Sciatic nerve (tissue), 2 donors: ENCODE results near the gene LMLN. TPM values are rescaled to one million over a fixed set of nuclear protein-coding genes. Genes with fewer than 3 reads are reported as not detected.
"Not testable (repeated sequence)": the region's sequence is repeated elsewhere in the genome, so short reads cannot be mapped to it uniquely, and the experiment has no call there.

Experiments used
- ATAC-seq: fragments of 200-7000 bp; cut with Tn5 transposase; one replicate; pipeline ENCODE4 v1.9.1; 2020; ENCODE audit warnings: mild to moderate bottlenecking, moderate library complexity
- DNase-seq: peaks from one replicate; pipeline ENCODE4 v3.0.0-alpha.2; 2020; ENCODE audit warnings: low spot score
- intact Hi-C: fragments of 100-400 bp; cut with DNase I; formaldehyde crosslinking; loops from one replicate; pipeline ENCODE4 v1.14.2; 2022
- total RNA-seq: library from RNA; stranded (reverse); fragmentation: NEBNext Ultra II Directional; extraction: Animal tissue kit (Norgen Biotek cat#: 25700); gene quantifications from one replicate; pipeline ENCODE4 v1.2.1, GENCODE V29; 2021
- donor health status: DM: no; HTN: no; CAD: no.
- donor health status: DM: no; HTN: no; CAD: no.

The LMLN gene
- total RNA-seq, 1 donor from 2014 or later: 12.2 TPM

DNA sequence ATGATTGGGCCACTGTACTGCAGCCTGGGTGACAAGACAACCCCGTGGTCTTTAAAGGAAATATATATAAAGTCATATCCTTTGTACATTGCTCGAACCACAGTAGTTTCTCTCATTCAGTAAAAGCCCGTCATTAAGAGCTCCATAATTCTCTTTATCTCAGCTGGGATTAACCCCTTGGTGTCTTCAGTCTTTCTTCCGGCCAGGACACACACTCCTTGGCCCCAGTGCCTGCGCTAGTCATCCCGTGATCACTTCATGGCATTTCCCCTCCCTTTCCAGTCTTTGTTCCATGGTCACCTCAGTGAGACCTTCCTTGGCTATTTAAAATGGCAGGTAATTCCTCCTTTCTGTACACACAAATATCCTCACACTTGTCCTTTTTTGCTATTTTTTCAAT is 6.7 kb upstream of the LMLN start:
- DNase-seq (no peak), ATAC-seq (no peak)
- intact Hi-C loops: loop anchor here (5.0 kb wide), 2 partner anchors 206 to 1436 kb away; partner anchors contain the start of genes FYTTD1 and SMCO1

DNA sequence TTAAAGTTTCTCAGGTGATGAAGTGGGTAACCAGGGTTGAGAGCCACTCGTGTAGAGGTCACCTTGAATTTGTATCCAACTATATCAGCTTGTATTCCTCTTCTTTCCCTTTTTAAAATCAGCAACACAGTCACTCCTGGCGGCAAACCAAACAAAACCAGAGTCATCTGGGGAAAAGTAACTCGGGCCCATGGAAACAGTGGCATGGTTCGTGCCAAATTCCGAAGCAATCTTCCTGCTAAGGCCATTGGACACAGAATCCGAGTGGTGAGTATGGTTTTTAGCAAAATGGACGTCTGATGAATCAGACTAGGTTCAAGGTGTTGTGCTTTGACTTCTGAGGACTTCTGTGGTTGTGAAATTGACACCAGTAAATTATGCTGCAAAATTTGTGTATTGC is 6.1 kb upstream of the LMLN start:
- DNase-seq: no peak
- ATAC-seq: no peak
- intact Hi-C loops: loop anchor here (5.0 kb wide), 2 partner anchors 207 to 1437 kb away; partner anchors contain the start of genes FYTTD1 and SMCO1

DNA sequence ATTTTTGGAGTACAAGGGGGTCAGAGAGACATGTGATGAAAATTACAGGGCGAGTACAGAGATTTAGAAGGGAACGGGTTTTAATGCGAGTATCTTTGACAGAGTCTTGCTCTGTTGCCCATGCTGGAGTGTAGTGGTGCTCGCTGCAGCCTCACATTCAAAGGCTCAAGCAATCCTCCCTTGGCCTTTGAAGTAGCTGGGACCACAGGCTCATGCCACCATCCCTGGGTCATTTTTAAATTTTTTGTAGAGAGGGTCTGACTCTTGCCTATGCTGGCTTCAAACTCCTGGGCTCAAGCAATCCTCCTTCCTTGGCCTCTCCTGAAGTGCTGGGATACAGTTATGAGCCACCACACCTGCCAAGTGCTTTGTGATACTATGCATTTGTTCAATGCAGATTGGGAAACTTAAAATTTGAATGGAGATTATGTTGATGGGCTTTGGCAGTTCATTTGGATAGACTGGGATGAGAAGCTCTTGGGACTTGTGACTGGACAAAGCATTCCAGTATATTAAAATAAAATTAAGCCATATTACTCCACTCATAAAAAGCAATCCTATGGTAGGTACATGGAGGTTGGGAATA is 4.0 kb upstream of the LMLN start:
- no peak for ATAC-seq
- no peak for DNase-seq
- intact Hi-C loops: no loop called here

GRCh38 chr3:197956626-197956988 is 3.4 kb upstream of the LMLN start:
- DNase-seq (no peak), ATAC-seq (no peak)
- intact Hi-C loops: no loop called here

- intact Hi-C loops: no loop called here
- DNase-seq: no peak
- no peak for ATAC-seq
These were observed 2.3 kb upstream of the LMLN start for GRCh38 chr3:197957790-197958133.

DNA sequence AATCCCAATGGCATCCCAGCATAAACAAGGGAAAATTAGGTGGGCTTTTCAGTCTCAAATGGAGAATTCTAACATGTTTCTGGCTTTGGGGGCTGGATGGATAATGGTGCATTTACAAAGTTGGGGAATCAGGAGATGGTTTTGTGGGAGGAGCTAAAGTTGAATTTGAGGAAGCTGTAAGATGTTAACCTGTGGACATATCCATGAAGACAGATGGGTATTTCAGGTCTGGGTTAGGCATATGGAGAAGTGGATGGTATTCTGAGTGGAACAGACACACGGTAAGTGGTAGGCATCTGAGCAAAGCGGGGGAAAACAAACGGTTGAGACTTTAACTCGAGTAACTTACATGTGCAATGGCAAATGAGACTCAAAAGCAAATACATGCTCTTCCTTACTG is 1.7 kb upstream of the LMLN start:
- intact Hi-C loops: no loop called here
- DNase-seq: no peak
- no peak for ATAC-seq

GRCh38 chr3:197958848-197959247 is 1.2 kb upstream of the LMLN start:
- intact Hi-C loops, ATAC-seq, DNase-seq: not testable (repeated sequence)

DNA sequence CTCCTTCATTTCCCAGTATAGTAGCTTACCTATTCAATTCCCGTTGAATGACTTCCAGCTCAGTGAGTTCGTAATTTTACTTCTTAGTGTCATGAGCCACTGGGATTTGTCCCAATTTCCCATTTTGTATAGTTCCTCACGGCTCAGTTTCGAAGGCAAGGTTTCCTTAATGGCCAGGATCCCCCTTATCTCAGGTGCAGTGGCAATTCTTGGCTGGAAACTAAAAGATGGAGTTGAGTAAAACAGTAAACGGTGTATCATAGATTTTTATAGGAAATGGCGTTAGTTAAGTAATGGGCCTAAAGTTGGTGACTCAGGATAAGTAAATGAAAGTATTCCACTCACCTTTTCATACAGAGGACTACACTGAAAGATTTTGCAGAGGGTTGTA is 522 bp upstream of the LMLN start:
- intact Hi-C loops: no loop called here
- ATAC-seq (no peak), DNase-seq (no peak)

- intact Hi-C loops: no loop called here
- ATAC-seq: no peak
- DNase-seq: no peak
These were observed 921 bp downstream of the LMLN start for GRCh38 chr3:197960694-197961581.

GRCh38 chr3:197961582-197961945 is 1.5 kb downstream of the LMLN start:
- DNase-seq: no peak
- intact Hi-C loops: no loop called here
- no peak for ATAC-seq

GRCh38 chr3:197963019-197963637 is 3.1 kb downstream of the LMLN start:
- intact Hi-C loops: no loop called here
- no peak for ATAC-seq
- no peak for DNase-seq

GRCh38 chr3:197967337-197967989 is 7.4 kb downstream of the LMLN start:
- DNase-seq, ATAC-seq, intact Hi-C loops: not testable (repeated sequence)

- intact Hi-C loops: no loop called here
- ATAC-seq: no peak
These were observed 10.6 kb downstream of the LMLN start for GRCh38 chr3:197970588-197970987.

DNA sequence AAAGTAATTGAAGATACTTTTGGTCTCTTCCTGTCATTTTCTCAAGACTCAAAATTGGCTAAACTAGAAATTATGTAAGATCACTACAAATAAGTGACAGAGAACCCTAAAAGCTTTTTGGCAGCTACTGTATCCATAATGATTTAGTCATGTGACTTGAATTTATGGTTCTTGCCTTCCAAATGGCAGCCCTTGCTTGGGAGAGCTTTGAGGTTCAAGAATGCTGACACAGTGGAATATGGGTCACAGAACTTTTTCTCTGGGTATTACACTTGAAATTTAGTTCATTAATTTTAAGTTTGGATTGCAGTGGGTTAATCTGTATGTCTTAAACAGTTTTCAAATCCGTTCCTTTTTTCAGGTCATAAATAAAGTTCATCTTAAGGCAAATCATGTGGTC is 14.0 kb downstream of the LMLN start:
- intact Hi-C loops: no loop called here
- ATAC-seq: no peak
- DNase-seq: no peak

More at GRCh38 chr3:197970588-197970987, 10.6 kb downstream of the LMLN start:
- DNase-seq: no peak

DNA sequence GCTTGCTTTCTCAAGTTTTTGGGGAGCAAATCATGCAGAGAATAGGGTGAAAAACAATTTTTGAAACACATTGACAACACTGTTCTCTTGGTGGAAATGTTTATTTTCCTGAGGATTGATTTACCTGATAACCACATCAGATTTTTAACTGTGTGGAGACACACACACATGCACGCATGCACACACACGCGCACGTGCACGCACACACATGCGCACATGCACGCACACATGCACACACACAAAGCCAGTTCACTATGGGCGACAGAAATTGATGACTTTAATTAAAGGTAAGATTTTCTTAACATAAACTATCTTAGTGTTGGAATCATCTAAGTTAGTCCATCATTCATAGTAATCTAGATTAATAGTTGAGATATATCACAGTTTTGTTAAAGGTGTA is 15.3 kb downstream of the LMLN start:
- no peak for ATAC-seq
- intact Hi-C loops: no loop called here

GRCh38 chr3:197983076-197983475 is 23.1 kb downstream of the LMLN start:
- intact Hi-C loops: no loop called here
- ATAC-seq: no peak
- no peak for DNase-seq

More for the DNA sequence above, 15.3 kb downstream of the LMLN start:
- no peak for DNase-seq

DNA sequence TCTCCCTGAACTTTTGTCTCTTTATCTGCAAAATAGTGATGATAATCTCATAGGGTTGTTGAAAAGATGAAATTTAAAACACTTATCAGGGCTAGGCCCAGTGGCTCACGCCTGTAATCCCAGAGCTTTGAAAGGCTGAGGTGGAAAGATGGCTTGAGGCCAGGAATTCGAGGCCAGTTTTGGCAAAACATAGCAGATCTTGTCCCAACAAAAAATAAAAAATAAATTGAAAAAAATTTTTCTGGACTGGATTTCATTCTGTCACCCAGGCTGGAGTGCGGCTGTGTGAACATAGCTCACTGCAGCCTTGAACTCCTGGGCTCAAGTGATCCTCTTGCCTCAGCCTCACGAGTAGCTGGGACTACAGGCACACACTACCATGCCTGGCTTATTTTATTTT is 29.6 kb downstream of the LMLN start:
- DNase-seq: no peak
- intact Hi-C loops: no loop called here
- ATAC-seq: peak; percentile 49

GRCh38 chr3:197994736-197995135 is 34.7 kb downstream of the LMLN start:
- DNase-seq: no peak
- intact Hi-C loops: no loop called here
- ATAC-seq: no peak

DNA sequence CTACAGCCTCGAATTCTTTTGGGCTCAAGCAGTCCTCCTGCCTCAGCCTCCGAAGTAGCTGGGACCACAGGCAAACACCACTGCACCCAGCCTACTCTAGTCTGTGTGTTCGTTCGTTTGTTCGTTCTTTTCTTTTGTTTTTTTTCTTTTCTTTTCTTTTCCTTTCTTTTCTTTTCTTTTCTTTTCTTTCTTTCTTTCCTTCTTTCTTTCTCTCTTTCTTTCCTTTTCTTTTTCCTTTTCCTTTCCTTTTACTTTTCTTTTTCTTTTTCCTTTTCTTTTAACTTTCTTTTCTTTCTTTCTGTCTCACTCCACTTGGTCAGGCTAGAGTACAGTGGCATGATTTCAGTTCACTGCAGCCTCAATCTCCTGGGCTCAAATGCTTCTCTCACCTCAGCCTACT is 36.8 kb downstream of the LMLN start:
- ATAC-seq (no peak), DNase-seq (no peak)
- intact Hi-C loops: no loop called here

DNA sequence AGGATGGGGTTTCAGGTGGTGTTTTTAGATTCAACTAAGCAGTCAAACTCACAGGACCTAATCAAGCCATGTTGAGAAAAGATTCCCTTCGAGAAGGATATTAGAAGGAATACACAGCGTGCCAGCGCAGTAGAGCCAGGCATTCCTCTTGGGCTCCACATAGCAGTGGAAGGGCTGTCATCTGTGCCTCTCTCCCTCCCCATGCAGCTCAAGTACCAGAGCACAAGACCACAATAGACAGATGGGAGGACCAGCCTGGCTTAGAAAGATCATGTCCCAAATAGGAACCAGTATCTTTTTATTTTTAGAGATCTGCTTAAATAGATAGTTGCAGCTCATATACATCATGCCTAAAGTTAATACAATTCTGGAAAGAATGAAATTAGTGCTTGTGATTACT is 37.9 kb downstream of the LMLN start:
- intact Hi-C loops: no loop called here
- ATAC-seq: no peak
- DNase-seq: no peak
